ENCODE measurements around the gene ANKRD52. TPM values are rescaled to one million over a fixed set of nuclear protein-coding genes. Genes with fewer than 3 reads are reported as not detected.

The ANKRD52 gene
- total RNA-seq, 1 experiment from 2014 or later, result 67.5 TPM

DNA sequence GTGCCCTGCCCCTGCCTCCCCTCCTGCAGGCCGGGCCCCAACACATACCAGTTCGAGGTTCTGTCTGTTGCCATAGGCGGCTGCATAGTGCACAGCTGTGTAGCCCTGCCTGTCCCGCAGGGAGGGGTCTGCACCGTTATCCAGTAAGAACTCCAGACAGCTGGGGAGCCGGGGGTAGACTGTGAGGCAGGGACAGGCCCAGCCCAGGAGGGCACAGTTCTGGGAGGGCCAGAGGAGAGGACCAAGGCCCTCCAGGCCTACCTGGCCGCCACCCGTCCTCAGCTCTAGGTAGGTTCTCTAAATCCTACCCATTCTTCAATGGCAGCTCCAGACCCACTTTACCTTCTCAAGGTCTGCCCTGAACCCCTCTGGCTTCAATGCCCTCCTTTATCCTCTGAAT lies 9.5 kb downstream of the ANKRD52 start:
- intact Hi-C loops (cut with micrococcal nuclease; ENCODE audit: unreplicated experiment), result no loop called here

DNA sequence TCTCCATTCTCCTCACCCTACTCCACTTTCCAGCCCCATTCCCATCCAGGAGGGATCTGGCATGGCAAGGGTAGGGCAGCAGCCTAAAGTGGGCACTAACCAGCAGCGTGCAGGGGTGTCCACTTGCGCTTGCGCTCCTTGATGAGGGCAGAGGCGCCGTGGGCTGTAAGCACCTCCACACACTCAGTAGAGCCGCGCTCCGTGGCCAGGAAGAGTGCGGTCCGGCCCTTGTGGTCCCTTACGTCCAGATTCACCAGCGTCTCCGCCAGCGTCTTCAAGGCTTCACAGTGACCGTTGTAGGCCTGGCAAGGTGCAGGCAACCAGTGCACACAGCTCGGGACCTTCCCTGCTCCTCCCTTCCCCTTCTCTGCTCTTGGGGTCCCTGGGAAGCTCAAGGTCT lies 10.3 kb downstream of the ANKRD52 start:
- Histone ChIP-seq H3K27ac (ENCODE audit: low read length) (no peak overlapping the region), H3K27me3 (ENCODE audit: control insufficient read depth, insufficient read depth, low read length) (no peaks in the 10 kb centered on the region), H3K4me1 (ENCODE audit: control insufficient read depth, insufficient read depth, low read length) (no peaks in the 10 kb centered on the region), H3K36me3 (ENCODE audit: control insufficient read depth, insufficient read depth, low read length) (peaks cover 11% of the 10 kb centered on the region), H3K4me3 (ENCODE audit: low read depth in 2 of 2, low read length in 2 of 2) (no peak overlapping the region), H3K9me3 (ENCODE audit: control insufficient read depth, insufficient read depth, low read depth, low read length) (no peaks in the 10 kb centered on the region)
- TF ChIP-seq, protein P1, sequence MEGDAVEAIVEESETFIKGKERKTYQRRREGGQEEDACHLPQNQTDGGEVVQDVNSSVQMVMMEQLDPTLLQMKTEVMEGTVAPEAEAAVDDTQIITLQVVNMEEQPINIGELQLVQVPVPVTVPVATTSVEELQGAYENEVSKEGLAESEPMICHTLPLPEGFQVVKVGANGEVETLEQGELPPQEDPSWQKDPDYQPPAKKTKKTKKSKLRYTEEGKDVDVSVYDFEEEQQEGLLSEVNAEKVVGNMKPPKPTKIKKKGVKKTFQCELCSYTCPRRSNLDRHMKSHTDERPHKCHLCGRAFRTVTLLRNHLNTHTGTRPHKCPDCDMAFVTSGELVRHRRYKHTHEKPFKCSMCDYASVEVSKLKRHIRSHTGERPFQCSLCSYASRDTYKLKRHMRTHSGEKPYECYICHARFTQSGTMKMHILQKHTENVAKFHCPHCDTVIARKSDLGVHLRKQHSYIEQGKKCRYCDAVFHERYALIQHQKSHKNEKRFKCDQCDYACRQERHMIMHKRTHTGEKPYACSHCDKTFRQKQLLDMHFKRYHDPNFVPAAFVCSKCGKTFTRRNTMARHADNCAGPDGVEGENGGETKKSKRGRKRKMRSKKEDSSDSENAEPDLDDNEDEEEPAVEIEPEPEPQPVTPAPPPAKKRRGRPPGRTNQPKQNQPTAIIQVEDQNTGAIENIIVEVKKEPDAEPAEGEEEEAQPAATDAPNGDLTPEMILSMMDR (IDR thresholded peaks at IDR 0.05), result no peak
- TF ChIP-seq TCF7L2 (IDR thresholded peaks at IDR 0.05; ENCODE audit: low read depth, low read length), result no peak
- TF ChIP-seq SIN3A (IDR thresholded peaks at IDR 0.05; ENCODE audit: borderline replicate concordance, insufficient read depth, low read depth, low read length), result no peak
- TF ChIP-seq, protein P2, sequence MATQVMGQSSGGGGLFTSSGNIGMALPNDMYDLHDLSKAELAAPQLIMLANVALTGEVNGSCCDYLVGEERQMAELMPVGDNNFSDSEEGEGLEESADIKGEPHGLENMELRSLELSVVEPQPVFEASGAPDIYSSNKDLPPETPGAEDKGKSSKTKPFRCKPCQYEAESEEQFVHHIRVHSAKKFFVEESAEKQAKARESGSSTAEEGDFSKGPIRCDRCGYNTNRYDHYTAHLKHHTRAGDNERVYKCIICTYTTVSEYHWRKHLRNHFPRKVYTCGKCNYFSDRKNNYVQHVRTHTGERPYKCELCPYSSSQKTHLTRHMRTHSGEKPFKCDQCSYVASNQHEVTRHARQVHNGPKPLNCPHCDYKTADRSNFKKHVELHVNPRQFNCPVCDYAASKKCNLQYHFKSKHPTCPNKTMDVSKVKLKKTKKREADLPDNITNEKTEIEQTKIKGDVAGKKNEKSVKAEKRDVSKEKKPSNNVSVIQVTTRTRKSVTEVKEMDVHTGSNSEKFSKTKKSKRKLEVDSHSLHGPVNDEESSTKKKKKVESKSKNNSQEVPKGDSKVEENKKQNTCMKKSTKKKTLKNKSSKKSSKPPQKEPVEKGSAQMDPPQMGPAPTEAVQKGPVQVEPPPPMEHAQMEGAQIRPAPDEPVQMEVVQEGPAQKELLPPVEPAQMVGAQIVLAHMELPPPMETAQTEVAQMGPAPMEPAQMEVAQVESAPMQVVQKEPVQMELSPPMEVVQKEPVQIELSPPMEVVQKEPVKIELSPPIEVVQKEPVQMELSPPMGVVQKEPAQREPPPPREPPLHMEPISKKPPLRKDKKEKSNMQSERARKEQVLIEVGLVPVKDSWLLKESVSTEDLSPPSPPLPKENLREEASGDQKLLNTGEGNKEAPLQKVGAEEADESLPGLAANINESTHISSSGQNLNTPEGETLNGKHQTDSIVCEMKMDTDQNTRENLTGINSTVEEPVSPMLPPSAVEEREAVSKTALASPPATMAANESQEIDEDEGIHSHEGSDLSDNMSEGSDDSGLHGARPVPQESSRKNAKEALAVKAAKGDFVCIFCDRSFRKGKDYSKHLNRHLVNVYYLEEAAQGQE (IDR thresholded peaks at IDR 0.05; ENCODE audit: insufficient read depth in 1 of 2, low read depth in 2 of 2, low read length in 1 of 2), result no peak
- no peak for TF ChIP-seq POLR2AphosphoS5 (IDR thresholded peaks at IDR 0.05; ENCODE audit: low read depth, low read length)
- ATAC-seq (no peak), DNase-seq (ENCODE audit: low read depth, low spot score) (no peak)
- CTCF ChIA-PET, result interaction anchor here (0.5 to 0.6 kb wide), 2 partner anchors 9 to 140 kb away, joined by 3 read pairs; no protein-coding TSS in a partner anchor
- BruUV-seq (replicated peaks), result no TSS peak
- POLR2A ChIA-PET, result no interaction called here
- intact Hi-C loops (cut with micrococcal nuclease; ENCODE audit: unreplicated experiment), result no loop called here
- in situ Hi-C loops (cut with HindIII; ENCODE audit: low pct_unique_long_range_greater_than_20kb, low sequenced_read_pairs), result no loop called here

More for the DNA sequence above, 9.5 kb downstream of the ANKRD52 start:
- Histone ChIP-seq H3K27me3 (ENCODE audit: control insufficient read depth, insufficient read depth, low read length) (no peaks in the 10 kb centered on the region), H3K4me3 (ENCODE audit: low read depth in 2 of 2, low read length in 2 of 2) (no peak overlapping the region), H3K9me3 (ENCODE audit: control insufficient read depth, insufficient read depth, low read depth, low read length) (no peaks in the 10 kb centered on the region), H3K4me1 (ENCODE audit: control insufficient read depth, insufficient read depth, low read length) (no peaks in the 10 kb centered on the region), H3K36me3 (ENCODE audit: control insufficient read depth, insufficient read depth, low read length) (peaks cover 14% of the 10 kb centered on the region), H3K27ac (ENCODE audit: low read length) (no peak overlapping the region)
- in situ Hi-C loops (cut with HindIII; ENCODE audit: low pct_unique_long_range_greater_than_20kb, low sequenced_read_pairs), result no loop called here
- TF ChIP-seq POLR2AphosphoS5 (IDR thresholded peaks at IDR 0.05; ENCODE audit: low read depth, low read length) (no peak), SIN3A (IDR thresholded peaks at IDR 0.05; ENCODE audit: borderline replicate concordance, insufficient read depth, low read depth, low read length) (no peak), TCF7L2 (IDR thresholded peaks at IDR 0.05; ENCODE audit: low read depth, low read length) (no peak)
- TF ChIP-seq, protein P2 (IDR thresholded peaks at IDR 0.05; ENCODE audit: insufficient read depth in 1 of 2, low read depth in 2 of 2, low read length in 1 of 2), result no peak
- TF ChIP-seq, protein P1 (IDR thresholded peaks at IDR 0.05), result no peak
- ChIA-PET POLR2A (no interaction called here), CTCF (no interaction called here)
- ATAC-seq (no peak), DNase-seq (ENCODE audit: low read depth, low spot score) (no peak)
- BruUV-seq (replicated peaks), result TSS peak; percentile 55
